HG03060 (cell line): ENCODE results near the gene ACSM3.
"Not testable (repeated sequence)": the region's sequence is repeated elsewhere in the genome, so short reads cannot be mapped to it uniquely, and the experiment has no call there.

Source experiments
- ATAC-seq: cut with Tn5 transposase; IDR thresholded peaks from one replicate; pipeline ENCODE4 v1.9.1; 2021; ENCODE audit warnings: low read depth, moderate number of reproducible peaks; ENCODE audit not compliant: unreplicated experiment

ACSM3 gene, protein sequence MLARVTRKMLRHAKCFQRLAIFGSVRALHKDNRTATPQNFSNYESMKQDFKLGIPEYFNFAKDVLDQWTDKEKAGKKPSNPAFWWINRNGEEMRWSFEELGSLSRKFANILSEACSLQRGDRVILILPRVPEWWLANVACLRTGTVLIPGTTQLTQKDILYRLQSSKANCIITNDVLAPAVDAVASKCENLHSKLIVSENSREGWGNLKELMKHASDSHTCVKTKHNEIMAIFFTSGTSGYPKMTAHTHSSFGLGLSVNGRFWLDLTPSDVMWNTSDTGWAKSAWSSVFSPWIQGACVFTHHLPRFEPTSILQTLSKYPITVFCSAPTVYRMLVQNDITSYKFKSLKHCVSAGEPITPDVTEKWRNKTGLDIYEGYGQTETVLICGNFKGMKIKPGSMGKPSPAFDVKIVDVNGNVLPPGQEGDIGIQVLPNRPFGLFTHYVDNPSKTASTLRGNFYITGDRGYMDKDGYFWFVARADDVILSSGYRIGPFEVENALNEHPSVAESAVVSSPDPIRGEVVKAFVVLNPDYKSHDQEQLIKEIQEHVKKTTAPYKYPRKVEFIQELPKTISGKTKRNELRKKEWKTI

DNA sequence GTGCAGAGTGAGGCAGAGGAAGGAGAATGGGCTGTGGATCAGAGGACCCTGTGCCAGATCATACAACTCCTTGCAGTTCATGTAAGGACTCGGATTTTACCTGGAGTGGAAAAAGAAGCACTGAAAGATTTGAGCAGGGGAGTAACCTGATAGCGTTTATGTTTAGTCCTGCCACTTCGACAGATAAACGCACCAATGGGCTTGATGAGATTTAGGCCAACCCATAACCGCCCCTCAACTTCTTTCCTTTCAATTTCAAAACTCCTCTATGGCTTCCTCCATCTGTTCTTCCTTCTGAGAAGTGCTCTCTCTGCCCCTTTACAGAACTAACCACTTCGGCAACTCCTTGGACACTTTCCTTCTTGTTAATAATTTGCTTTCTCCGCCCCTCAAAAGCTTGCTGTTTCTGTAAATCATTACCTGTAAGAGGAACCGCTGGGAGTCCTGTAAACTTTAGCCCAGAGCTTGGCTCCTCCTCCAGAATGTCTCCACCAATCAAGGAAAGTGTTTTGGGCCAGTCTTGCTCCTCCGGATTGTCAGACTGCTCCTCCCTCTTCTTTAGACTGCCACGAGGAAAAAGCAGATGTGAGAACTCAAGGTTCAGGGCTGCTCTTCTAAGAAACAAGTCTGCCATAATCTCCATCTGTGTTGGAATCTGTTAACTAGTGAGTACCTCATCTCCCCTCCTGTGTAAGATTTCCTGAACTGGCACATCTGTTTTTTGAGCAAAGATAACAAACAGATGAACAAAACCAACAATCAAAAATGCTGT lies at the start of gene ACSM3:
Gene ACSM3, plus strand, starts transcription at position 554 of the 772 bp plus-strand sequence. CDS start 6,021 bp downstream, outside the sequence.
- ATAC-seq: peak; percentile 78

DNA sequence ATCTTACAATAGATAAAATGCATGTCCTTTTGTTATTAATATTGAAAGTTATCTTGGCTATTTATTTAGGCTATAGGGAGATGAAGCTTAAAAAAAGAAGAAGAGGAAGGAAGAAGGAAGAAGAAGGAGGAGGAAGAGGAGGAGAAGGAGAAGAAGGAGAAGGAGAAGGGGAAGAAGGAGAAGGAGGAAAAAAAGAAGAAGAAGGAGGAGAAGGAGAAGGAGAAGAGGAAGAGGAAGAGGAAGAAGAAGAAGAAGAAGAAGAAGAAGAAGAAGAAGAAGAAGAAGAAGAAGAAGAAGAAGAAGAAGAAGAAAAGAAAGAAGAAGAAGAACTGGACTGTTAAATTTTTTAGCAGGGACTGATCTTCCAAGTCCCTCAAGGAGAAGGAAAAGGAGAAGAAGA lies 46.1 kb upstream of the ACSM3 start:
- ATAC-seq: not testable (repeated sequence)

DNA sequence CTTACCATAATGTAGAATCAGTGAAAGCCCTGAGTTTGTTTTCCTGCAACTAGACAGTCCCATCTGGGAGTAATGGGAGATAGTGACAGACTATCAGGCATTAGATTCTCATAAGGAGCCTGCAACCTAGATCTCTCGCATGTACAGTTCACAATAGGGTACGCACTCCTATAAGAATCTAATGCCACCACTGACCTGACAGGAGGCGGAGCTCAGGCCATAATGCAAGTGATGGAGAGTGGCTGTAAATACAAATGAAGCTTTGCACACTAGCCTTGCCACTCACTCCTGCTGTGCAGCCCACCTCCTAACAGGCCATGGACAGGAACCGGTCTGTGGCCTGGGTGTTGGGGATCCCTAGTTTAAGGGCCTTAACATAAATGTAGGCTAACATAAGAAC lies 43.6 kb upstream of the ACSM3 start:
- ATAC-seq: no peak

DNA sequence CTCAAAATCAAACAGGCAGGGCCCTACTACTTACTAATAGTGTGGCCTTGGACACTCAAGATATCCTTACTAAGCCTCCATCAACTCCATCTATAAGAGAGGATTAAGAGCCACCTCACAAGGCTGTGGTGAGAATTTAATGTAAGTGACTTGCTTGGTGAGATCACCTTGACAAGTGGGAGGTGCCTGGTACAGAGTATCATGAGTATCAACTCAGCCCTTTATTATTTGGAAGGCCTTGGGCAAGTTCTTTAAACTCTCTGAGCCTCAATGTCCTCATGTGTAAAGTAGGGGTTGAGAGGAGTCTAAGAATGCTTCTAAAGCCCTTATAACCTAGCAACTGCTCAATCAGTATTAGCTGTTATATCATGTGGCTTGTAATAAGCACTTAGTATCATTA lies 37.2 kb upstream of the ACSM3 start:
- no peak for ATAC-seq

DNA sequence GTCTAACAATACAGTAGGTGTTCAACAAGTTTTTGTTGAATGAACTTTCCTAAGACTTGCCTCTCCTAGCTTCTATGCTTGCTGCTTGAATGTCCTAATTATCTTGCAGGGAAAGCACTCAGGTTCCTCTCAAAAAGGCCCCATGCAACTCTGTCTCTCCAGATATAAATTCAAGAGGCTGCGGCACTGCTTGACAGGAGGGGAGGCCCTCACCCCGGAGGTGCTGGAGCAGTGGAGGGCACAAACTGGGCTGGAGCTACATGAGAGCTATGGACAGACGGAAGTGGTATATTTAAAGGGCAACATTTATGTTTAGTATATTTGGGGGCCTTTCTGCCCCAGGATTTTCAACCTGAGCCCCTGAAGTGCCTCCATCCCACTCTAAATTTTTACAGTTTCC lies 36.6 kb upstream of the ACSM3 start:
- no peak for ATAC-seq

DNA sequence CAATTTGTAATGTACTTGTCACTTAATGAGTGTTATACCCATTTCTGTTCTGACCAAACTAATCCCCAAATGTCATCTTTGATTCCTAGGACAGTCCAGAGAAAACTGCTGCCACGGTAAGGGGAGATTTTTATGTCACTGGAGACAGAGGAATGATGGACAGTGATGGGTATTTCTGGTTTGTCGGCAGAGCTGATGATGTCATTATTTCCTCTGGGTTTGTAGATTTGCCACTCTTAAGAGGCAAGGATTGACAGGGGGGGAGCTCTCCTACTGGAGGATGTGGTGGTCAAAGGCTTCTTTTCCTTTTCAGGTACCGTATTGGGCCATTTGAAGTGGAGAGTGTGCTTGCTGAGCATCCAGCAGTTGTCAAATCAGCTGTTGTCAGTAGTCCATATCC lies 34.7 kb upstream of the ACSM3 start:
- ATAC-seq: no peak

DNA sequence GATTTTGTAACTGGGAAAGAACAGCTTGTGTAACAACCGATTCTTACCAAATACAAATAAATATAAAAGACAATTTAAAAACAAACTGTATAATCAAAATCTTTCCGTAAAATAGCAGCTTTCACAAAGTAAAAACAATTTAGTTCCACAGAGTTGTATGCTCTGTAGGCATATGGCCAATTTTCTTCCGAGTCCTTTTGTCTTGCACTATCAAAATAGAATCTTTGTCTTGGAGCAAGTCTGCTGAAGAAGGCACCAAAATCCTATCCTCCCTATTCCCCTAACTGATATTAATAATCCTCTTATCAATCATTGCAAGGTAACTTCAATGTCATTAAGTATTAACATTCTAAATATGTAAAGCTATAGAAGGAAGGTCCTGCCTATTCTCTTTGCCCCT lies 29.8 kb upstream of the ACSM3 start:
- no peak for ATAC-seq

DNA sequence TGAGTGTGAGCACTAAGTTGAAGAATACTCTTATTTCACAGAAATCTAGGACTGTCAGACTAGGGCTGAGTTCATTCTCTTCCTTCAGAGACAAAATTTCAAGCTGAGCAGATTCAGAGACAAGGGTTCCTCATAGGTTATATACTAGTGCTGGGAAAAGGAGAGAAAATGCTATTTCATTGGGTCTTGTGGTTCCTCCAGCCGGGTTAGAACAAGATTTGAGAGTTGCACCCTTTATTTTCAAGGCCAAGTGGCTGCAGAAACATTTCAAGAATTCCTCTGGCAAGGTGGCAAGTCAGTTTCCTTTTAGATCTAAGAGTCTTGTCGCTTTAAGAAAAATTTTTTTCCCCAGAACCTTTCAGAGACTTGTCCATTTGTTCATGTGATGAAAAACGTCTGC lies 29.0 kb upstream of the ACSM3 start:
- no peak for ATAC-seq

DNA sequence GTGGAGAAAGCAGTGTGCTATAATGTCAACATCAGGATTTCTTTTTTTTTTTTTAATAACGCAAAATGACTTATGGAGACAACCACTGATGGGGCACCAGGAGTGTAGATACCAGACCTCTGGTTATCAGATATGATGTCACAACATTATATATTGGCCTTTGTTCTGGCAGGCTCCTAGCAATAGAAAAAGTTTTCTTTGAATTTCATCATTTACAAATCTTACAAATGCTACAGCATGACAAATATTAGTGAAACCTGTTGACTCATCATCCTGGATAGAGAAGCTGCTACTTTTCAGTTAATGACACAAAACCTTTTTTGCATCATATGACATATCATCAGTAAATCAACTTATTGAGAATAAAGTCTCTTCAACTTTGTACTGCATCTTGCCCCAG lies 28.3 kb upstream of the ACSM3 start:
- ATAC-seq: no peak

DNA sequence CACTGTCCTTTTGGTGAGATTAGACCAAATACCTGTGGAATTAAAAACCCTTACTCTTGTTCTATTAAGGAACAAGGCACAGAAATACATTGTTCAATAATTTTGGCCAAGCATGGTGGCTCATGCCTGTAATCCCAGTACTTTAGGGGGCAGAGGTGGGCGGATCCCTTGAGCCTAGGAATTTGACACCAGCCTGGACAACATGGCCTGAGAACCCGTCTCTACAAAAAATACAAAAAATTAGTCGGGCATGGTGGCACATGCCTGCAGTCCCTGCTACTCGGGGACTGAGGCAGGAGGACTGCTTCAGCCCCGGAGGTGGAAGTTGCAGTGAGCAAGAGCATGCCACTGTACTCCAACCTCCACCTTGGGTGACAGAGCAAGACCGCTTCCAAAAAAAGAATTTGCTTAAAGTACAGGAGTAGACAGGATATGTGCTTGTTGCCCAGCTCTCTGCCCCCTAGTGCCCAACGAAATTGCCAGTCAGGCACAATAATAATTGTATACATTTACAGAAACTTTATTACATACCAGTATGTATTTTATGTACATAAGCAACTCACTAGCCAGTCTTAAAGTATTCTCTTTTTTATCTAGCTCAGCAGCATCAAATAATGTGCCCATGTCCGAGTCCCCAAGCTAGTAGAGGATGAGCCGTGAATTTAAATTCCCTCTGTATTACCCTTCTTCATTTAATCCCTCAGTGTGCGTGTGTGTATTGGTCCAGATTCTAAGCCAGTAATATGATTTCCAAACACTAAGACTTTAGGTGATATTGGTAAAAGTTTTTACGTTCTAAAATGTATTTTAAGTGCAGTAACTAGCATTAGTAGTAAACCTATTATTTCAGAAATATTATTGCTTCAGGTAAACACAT lies 23.6 kb upstream of the ACSM3 start:
- ATAC-seq: no peak

DNA sequence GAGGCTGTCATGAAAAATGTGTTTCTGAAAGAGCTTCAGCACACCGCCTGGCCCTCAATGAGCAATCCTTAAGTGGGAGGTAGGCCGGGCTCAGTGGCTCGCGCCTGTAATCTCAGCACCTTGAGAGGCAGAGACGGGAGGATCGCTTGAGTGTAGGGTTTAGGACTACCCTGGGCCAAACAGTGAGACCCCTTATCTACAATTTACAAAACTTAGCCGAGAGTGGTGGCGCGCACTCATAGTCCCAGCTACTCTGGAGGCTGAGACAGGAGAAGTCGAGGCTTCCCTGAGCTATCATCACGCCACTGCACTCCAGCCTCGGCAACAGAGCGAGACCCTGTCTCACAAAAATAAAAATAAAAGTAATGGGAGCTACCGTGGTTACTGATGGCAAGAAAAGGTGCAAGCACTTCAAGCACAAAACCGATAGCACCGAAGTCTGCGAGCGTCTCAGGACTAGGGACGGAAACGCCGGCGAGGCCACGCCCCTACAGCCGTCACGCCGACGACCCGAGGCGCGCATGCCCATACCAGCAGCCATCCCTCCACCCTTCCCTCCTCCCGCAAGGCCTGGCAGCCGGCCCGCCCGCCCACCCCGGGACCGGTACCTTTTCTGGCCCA lies 22.8 kb upstream of the ACSM3 start:
- peak; percentile 22 for ATAC-seq

DNA sequence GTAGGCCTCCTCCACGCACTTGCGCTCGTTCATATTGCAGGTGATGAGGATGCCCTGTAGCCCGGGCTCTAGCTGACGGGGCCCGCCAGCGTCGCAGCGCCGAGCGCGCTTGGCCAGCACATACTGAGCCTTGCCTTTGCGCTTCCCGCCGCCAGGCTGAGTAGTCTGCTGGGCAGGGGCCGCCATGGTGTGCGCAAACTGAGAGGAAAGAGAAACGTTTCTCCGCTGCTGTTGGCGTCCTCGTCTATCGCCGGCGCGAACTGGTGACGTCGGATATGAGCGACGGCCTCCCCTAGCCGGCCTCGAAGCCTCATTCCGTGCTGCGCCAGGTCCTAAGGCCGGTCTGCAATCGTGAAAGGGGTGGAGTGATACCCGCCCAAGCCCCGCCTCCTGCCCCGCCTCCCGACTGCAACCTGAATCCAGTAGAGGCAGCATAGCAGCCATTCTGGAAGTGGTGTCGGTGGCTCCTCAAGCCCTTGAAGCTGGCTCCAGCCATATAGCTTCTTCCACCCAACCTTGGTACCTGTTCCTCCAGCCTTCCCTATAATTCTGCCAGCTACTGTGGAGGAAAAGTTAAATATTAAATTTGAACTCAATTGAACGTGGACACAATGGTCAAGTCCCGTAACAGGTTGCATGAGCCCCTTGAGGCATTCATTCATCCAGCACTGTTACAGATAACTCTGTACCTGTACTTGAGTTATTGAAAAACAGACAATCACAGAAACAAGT lies 22.1 kb upstream of the ACSM3 start, which contains the start of gene THUMPD1:
Gene THUMPD1, minus strand, starts transcription at position 265 of the 732 bp plus-strand sequence. Its CDS starts 79 bp downstream, at position 186.
- ATAC-seq: peak; percentile 77

DNA sequence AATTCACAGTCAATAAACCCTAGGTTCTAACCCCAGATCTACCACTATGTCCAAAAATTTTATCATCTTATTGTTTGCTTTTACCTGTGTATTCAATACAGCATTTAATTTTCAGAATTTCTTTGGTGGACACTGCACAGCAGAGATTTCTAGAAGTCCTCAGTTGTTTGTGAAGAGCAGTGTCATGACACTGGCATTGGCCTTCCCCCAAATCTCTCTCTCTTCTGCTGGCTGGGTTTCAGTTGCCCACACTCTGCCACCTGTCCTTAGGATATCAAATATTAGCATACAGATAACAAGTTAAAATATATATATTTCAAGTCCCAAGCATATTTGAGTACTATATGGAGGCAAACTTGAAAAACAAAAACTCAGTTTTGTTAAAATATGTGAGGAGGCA lies 20.2 kb upstream of the ACSM3 start:
- ATAC-seq: no peak

DNA sequence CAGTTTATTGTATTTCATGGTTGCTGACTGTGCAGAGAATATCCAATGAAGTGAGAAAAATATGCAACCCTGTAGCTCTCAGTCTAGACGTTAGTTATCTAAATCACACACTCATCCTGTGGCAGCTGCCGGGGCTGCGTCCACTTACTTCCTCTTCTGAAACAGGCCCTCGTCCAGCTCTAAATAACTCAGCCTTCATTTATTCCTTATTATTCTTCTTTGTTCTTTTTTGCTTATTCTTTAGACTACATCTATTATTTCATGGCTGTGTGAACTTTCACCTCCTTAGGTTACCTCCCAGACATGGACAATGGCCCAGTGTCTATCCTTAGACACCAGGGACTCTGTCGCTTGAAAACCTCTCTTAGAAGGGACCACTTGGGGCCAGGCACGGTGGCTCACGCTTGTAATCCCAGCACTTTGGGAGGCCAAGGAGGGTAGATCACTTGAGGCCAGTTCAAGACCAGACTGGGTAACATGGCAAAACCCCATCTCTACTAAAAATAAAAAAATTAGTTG lies 18.8 kb upstream of the ACSM3 start:
- ATAC-seq: no peak

DNA sequence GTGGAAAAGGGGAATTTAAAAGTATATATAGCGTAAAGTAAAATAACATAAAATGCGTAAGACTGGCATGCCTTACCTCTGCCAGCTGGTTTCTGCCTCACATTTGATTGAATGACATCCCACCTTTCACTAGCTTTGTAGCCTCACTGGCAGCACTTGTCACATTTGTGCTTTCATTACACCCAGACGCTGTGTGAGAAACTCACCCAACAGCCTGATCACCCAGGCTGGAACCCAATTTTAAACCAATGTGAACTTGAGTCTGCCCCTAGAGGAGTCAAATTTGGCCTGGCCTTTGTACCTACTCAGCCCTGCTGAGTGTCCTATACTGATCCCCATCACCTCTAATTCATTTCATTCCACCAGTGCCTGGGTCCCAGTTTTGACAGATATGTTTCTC lies 17.4 kb upstream of the ACSM3 start:
- no peak for ATAC-seq

DNA sequence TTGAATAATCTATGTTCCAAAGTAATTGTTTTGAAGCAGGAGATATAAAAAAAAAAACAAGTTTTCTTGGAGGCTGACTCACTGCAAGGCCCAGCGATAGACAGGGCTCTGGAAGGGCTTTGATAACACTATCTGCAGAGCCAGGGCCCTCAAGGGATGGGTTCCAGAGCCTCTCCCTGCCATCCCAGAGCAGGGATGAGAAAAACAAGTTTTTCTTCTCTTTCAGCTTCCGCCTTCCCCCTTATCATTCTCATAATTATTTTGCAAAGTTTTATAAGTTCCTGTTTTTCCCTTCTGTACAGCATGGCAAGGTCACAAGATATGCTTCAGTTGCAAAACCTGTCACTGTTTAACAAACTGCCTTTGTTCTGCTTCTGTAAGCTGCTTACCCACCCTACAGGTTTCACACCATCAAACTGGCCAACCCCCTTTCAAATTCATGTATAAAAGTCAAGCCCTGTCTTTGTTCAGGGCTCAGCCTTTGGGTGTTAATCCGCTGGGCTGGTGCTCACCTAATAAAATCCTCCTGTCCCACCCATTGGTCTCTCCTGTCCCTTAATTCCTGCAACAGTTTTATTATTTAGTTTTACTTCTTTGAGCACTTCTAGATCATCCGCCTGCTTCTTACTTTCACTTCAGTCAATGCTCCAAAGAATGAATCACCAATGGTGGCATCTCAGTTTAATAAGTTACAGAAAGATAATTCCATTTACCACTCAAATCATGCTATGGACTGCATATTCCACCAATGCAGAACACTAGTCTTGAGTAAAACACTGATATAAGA lies 16.6 kb upstream of the ACSM3 start:
- ATAC-seq: peak; percentile 82

DNA sequence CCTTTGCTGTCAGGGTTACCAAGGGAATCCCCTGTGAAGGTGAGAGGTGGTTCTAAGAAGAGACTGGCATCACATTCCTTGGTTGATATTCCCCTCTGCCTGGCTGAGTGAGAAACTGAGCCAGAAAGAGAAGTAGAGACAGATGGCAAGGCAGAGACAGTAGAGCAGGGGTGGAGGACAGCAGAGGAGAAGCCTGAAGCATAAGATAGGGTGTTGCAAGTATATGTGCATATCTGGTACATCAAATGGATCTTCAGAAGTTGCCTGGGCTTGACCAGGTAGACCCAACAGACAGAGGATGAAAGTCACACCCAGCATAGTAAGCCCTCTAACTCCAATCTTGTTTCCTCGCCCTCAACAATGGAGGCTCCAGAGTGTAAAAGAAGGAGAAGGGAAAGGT lies 14.3 kb upstream of the ACSM3 start:
- no peak for ATAC-seq

DNA sequence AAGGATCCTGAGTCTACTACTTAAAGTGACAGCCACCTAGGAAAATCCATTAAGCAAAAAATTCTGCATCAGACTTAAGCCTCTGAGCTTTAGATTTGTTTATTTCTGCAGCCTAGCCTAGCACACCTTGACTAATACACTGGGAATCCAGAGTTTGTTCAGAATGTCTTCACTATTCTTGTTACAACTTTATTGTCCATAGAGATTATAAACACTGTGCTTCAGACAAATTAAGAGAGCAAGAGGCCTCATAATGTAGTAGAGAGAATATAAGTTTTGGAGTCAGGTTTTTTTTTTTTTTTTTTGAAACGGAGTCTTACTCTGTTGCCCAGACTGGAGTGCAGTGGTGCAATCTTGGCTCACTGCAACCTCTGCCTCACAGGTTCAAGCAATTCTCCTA lies 13.3 kb upstream of the ACSM3 start:
- no peak for ATAC-seq
